GM21367 (cell line): ENCODE data around the gene ZNF507.

ENCODE experiments used
- ATAC-seq: cut with Tn5 transposase; IDR thresholded peaks from one replicate; pipeline ENCODE4 v1.9.1; 2021; ENCODE audit not compliant: unreplicated experiment

ZNF507 gene

DNA sequence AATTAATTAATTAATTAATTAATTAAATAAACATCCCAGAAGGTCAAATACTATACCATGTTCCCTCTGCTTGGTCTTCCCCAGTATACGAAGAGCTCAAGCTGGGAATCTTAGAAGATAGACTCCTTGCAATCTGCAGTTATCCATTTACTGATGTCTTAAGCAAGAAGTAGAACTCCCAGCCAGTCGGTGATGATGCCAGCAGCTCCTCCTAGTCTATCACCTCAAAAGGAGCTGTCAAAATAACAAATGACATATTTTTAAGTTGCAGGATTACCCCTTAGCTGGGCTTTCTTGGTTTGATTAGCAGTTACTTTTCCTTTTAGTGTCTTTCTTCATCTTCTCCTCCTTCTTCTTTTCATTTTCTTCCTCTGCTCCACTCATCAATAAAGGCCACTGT, 6.0 kb upstream of the ZNF507 start:
- ATAC-seq: no peak

GRCh38 chr19:32339988-32340874, 5.2 kb upstream of the ZNF507 start:
- ATAC-seq: no peak

GRCh38 chr19:32342695-32343094, 2.7 kb upstream of the ZNF507 start:
- ATAC-seq: no peak

DNA sequence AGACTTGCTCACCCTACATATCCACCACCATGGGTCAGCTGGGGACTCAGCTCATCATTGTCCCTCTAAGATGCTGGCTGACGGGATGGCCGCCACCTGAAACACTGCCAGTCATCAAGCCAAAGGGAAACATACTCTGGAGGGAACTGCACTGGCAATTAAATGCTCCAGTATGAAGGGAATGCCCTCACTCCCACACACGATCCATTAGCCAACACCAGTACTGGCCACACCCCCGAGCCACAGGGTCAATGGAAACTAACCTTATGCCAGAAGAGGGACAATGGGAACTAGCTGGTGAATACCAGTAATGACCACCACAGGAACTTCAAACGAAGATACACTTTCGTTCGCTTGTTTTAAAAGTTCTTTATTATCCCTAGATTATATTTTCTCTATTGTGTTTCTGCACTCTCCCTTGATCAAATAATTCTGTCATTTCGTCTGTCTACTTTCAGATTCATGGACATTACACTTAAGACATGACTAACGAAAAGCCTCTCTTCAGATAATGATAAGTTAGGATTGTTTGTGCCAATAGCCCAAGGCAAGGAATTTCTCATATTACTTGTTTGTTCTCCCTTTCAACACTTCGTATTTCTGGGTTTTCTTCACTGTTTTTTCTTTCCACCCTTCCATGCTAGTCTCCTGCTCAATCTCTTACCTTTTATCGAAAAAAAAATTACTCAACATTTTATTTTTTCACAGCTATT, 1.7 kb upstream of the ZNF507 start:
- ATAC-seq: no peak

- ATAC-seq: no peak
These were observed 1.5 kb downstream of the ZNF507 start for GRCh38 chr19:32346901-32347300.

DNA sequence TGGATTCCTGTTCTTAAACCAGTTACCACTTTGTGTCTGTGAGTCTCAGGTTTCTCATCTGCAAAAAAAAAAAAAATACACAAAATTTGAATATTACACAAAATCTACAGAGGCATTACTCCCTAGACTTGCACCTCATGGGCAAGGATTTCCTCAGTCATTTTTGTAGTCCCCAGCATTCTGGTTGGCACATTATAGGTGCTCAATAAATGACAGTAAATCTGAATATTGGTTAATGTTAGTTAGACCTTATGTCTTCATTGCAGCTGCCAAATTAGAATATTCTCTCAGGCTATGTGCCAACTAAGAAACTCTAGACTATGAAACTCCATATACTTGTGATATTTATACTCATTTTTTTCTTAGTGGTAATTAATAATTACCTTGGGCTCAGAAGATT, 2.2 kb downstream of the ZNF507 start:
- ATAC-seq: no peak

GRCh38 chr19:32349051-32349450, 3.6 kb downstream of the ZNF507 start:
- no peak for ATAC-seq

DNA sequence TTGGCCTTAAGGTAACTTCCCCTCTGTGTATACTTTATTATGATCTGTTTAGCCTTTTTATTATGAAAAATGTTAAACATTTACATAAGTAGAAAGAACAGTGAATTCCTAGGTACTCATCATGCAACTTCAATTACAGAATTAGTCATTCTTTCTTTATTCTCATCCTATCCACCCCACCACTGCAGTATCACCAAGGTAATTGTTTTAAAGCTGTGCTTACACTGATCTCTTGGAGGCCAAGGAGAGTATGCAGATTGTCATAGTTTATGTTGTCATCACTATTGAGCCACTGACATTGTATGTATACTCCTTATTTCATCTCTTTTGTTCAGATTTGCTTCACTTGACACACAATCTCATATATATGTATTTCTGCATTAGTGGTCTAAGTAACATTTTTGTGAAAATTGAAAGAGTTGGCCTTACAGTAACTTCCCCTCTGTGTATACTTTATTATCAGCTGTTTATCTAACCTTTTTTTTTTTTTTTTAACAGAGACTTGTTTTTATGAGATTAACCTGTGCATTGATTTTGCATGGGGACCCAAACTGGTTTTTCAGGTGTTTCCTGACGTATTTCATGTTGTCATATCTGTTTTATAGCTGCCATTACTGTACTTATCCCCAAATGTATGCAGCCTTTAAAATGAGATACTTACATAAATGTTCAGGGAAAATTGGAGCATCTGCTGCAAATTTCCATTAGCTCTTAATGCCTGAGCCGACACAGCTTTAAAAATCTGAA, 4.5 kb downstream of the ZNF507 start:
- no peak for ATAC-seq

DNA sequence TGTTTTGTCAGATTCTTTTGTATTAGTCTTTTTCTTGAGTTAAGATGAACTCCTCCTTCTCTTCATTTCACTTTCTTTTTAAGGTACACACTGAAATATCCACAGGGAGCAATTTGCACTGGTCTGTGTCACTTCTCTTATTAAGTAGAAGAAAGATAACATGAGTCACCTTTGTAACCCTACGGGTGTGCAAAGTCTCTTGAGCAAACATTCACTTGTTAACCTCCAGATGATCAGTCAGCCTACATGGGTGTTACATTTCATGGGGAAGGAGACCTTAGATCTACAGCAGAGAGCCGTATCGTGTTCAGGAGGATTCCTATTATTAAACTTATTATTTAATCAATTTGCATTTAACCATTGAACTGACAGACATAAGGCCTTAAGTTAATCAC, 5.1 kb downstream of the ZNF507 start:
- ATAC-seq: no peak

GRCh38 chr19:32350987-32351348, 5.6 kb downstream of the ZNF507 start:
- no peak for ATAC-seq

DNA sequence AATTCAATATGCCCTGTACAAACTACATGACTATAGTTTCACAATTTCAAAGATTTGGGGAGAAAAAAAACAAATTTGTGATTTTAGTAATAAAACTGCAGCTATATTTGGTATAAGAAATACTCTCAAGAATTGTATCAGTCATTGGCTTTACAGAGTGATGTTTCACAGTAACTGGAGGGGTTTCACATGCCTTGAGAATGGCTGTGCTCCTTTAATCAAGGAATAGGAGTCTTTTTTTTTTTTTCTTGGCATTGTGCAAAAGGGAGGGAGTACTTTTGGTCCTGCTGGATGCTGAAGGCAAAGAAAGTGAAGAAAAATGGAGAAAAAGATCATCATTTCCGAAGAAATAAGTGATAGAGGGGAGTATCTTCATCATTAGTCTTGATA, 6.8 kb downstream of the ZNF507 start:
- no peak for ATAC-seq

DNA sequence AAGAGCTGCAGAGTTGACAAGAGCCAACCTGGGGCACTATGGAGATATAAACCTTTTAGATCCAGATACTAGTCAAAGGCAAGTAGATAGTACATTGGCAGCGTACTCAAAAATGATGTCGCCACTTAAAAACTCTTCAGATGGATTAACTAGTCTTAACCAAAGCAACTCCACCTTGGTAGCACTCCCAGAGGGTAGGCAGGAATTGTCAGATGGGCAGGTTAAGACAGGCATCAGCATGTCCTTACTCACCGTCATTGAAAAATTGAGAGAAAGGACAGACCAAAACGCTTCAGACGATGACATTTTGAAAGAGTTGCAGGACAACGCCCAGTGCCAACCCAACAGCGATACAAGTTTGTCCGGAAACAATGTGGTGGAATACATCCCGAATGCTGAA, 8.9 kb downstream of the ZNF507 start:
- ATAC-seq: no peak

DNA sequence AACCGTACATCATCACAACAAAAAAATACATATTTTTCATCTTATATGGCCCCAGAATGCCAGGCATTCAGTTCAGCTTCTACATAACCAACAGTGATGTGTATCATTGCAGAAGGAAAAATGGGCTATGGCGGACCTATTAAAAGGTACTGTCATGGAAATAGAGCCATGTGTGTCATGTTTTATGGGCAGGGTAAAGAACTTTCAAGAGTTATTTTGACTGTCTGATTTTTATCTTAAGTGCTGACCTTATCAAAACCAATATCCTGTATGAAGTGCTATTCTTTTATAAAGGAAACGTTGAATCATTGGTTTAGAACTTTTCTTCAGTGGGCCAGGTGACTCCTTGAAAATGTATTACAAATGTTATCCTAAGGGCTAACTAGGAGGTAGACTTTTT, 9.9 kb downstream of the ZNF507 start:
- no peak for ATAC-seq

DNA sequence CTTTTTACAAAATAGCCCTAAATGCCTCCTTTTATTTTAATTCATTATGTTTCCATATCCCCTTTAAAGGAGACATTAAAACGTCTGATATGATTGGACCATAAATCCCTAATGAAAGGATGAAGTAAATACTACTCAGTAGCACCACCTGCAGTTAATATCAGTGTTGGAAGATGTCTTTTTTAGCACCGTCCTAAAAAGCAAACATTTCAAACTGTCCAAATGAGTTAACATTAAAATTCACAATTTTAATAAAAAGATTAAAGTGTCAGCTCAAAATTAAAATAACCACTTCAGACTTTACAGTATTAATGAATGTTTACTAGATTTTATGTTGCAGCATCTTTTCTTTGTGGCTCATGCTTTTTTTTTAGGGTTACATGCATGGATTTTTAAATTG, 12.3 kb downstream of the ZNF507 start:
- no peak for ATAC-seq

DNA sequence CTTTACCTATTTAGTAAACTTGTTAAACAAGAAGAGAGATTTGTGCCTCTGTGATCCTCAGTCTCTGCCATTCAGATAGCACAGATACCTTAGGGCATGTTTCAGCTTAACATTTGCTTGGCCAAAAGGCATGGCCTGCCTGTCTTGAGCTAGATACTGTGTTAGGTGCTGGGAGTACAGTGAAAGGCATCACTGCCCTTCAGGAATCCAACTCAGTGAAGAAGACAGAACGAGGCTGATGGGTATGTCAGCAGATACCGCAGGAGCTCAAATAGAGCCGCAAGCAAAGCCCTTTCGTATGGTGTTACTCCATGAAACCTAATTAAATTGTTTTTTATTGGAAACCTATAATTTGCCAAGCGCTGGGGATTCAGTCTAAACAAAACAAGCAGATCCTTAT, 12.9 kb downstream of the ZNF507 start:
- ATAC-seq: no peak

- ATAC-seq: no peak
These were observed 14.2 kb downstream of the ZNF507 start for GRCh38 chr19:32359581-32359980.

DNA sequence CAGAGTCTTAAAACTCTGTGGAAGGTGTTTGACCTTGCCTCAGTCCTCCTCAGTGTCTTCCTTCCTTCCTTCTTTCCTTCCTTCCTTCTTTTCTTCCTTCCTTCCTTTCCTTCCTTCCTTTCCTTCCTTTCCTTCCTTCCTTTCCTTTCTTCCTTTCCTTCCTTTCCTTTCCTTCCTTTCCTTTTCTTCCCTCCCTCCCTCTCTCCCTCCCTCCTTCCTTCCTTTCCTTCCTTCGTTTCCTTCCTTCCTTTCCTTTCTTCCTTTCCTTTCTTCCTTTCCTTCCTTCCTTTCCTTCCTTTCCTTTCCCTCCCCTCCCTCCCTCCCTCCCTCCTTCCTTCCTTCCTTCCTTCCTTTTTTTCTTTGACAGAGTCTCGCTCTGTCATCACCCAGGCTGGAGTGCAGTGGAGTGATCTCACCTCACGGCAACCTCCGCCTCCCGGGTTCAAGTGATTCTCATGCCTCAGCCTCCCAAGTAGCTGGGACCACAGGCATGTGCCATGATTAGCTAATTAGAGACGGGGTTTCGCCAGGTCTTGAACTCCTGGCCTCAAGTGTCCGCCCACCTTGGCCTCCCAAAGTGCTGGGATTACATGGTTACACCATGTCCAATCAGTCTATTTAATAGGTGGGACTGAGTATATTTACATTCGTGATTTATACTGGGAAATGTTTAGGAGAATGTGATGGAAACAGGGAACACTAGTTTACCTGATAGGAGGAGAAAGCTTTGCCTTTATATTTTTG, 16.3 kb downstream of the ZNF507 start:
- ATAC-seq: no peak

DNA sequence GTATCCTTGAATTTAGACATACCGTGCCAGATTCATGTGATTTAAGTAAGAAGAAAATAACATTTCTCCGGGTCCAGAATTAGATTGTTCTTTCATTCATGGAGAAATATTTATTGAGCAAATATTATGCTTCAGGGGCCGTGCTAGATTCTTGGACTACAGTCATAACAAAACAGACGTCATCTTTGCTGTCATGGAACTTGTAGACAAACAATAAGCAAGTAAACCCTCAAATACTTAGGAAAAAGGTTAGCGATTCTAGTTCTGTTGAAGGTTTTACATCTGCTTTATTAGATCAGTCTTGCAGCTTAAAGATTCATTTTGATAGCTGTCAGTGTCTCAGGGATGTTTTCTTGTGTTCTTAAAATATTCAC, 16.9 kb downstream of the ZNF507 start:
- no peak for ATAC-seq

DNA sequence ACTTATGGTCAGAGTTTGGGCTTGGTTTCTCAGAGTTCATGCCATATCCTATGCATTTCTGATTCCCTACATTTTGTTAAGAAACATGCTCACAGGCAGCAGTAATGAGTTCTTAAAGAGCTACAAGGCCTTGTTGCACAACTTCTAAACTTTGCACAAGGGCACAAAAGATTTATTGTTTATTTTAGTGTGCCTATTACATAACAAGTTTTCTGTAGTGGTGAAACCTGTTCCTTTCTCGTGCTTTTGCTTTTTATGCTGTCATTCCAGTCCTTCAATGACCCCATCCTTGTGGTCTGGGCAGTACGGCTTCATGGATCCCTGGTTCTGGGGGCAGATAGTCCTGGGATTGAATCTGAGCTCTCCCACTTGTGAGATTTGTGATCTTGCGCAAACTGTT, 17.8 kb downstream of the ZNF507 start:
- ATAC-seq: no peak

- ATAC-seq: no peak
These were observed 18.2 kb downstream of the ZNF507 start for GRCh38 chr19:32363632-32364031.

- no peak for ATAC-seq
These were observed 18.6 kb downstream of the ZNF507 start for GRCh38 chr19:32364040-32364439.
